ENCODE data around the gene CNNM1.

CNNM1 gene

DNA sequence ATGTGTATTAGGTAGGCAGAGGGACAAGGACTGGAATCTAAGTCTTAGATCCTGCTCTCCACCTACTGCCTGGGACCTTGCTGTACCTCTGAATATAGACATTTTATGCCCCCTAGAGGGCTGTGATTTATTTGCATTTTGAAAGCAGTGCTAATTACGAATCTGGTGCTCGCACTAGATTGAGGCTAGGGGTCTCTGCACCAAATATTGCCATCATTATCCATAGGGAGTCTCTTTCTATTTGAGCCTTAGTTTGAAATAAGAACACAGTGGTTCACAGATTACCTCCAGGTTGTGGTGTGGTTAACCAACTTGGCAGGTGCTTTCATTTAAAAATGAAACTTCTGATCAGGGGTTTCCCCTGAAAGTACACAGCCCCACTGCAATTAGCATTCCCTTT is 41.8 kb downstream of the CNNM1 start:
- in situ Hi-C loops (cut with MboI; ENCODE audit: low sequenced_read_pairs): no loop called here

GRCh38 chr10:99372546-99373271 is 43.6 kb downstream of the CNNM1 start:
- in situ Hi-C loops (cut with MboI; ENCODE audit: low sequenced_read_pairs): no loop called here

- in situ Hi-C loops (cut with MboI; ENCODE audit: low sequenced_read_pairs): no loop called here
Observed at GRCh38 chr10:99374526-99374925, 45.4 kb downstream of the CNNM1 start.

GRCh38 chr10:99374972-99375371 is 45.8 kb downstream of the CNNM1 start:
- in situ Hi-C loops (cut with MboI; ENCODE audit: low sequenced_read_pairs): no loop called here

DNA sequence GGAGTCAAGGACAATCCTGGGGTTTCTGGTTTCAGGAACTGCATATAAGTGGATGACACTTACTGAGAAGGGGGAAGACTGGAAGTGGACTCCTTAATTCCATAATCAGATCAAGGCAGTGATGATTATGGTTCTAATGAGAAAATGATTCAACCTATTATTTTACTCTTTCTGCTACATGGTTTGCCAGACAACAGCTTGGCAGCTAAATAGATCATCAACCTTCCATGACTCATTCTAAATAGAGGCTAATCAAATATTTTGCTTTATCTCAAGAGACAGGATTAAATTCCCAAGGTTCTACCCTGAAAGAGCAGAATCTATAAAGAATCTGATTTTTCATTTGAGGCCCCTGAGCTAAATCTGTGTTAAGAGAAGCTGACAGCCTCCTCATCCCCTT is 46.3 kb downstream of the CNNM1 start:
- in situ Hi-C loops (cut with MboI; ENCODE audit: low sequenced_read_pairs): no loop called here

- in situ Hi-C loops (cut with MboI; ENCODE audit: low sequenced_read_pairs): no loop called here
Observed at GRCh38 chr10:99382176-99382575, 53.0 kb downstream of the CNNM1 start.

- in situ Hi-C loops (cut with MboI; ENCODE audit: low sequenced_read_pairs): no loop called here
Observed at GRCh38 chr10:99387071-99387470, 57.9 kb downstream of the CNNM1 start.

GRCh38 chr10:99387541-99387940 is 58.4 kb downstream of the CNNM1 start:
- in situ Hi-C loops (cut with MboI; ENCODE audit: low sequenced_read_pairs): no loop called here

DNA sequence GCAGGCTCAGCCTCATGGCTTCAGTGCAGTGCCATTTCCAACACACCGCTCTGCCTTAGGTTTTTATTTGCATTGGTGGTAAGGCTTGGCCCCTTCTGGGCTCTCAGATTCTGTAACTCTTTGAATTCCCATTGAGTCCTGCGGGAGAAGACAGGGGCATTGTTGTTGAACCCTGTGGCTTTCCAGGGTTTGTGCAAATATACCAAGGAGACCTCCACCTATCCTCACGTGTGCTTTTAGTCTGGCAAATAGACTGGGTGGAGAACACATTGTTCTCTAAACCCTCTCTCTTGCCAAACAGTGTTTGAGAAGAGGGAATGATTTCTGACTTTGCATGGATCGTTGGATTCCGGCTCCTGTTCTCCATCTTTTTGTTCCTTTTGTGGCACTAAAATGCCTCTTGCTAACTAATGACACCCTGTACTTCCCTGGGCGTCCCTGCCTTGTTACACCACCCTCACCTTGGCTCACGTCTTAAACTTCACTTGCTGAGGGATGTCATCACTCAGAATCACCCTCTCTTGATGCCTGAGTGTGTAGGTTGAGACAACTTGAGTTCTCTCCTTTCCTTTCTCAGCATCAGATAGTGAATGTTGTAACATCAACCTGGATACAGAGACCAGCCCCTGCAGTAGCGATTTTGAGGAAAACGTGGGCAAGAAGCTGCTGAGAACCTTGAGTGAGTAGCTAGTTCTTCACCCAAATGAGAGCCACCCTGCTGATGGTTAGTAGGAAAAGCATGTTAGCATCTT is 60.7 kb downstream of the CNNM1 start:
- in situ Hi-C loops (cut with MboI; ENCODE audit: low sequenced_read_pairs): no loop called here

DNA sequence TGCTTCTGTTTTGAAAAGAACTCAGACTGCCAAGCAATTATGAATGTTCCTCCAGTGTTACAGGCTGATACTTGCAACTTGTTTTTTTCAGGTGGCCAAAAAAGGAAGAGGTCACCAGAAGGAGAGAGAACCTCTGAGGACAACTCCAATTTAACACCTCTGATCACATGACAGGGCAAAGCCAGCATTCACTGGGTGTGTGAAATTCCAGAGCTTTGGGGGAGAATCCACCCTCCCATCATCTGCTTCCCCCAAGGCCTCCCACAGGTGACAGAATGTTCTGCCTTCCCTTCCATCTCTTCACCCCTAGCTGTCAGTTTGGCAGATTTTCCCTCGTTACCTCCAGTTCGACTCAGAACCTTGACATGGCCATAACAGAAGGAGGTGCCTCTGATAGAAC is 62.2 kb downstream of the CNNM1 start:
- in situ Hi-C loops (cut with MboI; ENCODE audit: low sequenced_read_pairs): no loop called here

DNA sequence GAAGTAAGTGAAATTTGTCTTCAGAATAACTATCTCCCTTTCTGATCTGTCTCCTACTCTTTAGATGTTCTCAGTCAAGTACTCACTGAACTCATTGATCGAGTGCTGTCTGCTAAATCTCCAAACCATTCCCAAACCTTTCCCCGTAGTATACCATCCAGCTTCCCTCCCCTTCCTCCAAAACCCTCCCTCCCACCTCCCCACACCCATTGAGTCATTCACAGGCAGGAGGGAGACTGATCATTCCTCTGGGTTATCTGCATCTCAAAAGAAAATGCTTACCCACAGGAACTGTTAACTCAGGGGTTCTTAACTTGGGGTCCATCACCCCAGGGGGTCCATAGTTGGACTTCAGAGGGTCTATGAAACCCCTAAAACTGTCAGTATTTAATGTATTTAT is 63.9 kb downstream of the CNNM1 start:
- in situ Hi-C loops (cut with MboI; ENCODE audit: low sequenced_read_pairs): no loop called here

GRCh38 chr10:99393683-99394082 is 64.5 kb downstream of the CNNM1 start:
- in situ Hi-C loops (cut with MboI; ENCODE audit: low sequenced_read_pairs): no loop called here

DNA sequence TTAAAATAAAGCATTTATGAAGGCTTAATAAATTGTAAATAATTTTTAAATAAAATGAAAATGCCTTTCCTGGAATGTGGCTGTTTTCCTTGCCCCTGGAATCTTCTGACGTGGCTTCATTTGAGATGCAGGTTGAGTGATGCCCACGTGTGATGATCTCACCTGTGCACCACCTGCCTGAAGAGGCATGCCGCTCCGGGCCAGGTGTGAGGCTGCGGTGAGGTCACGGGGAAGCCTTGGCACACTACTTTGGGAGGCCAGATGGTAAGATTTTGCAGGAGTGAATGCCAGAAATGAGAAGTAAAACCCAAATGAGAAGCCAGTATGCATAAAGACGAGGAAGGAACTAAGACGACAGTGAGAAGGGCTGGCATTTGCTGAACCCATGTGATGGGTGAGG is 65.1 kb downstream of the CNNM1 start:
- in situ Hi-C loops (cut with MboI; ENCODE audit: low sequenced_read_pairs): no loop called here

DNA sequence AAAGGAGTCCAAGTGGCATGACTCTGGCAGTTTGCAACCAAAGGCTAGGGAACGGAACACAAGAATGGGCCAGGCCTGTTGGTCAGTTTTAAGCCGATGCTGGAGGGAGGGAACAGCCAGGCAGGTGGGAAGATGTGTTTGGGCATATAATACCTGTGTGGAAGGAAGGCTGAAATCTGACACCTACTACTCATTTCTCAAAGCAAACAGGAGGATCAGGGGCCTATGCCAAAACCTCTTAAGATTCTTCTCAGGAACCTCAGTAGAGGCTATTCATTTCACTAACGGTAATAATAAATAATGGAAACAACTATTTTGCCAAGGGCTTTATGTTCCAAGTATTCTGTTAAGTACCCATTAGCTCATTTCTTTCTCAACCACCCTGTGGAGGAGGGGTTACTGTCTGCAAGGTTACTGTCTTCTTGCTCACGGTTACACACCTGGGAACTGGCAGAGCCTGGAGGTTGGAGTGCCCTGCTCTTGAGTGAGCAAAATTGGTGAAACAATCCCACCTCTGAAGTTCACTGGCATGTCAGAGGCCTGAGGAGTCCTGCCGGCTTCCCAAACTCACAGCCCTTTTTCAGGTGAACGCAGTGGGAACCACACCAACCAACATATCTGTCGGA is 65.7 kb downstream of the CNNM1 start:
- in situ Hi-C loops (cut with MboI; ENCODE audit: low sequenced_read_pairs): no loop called here

- in situ Hi-C loops (cut with MboI; ENCODE audit: low sequenced_read_pairs): no loop called here
Observed at GRCh38 chr10:99395750-99396445, 66.7 kb downstream of the CNNM1 start.

DNA sequence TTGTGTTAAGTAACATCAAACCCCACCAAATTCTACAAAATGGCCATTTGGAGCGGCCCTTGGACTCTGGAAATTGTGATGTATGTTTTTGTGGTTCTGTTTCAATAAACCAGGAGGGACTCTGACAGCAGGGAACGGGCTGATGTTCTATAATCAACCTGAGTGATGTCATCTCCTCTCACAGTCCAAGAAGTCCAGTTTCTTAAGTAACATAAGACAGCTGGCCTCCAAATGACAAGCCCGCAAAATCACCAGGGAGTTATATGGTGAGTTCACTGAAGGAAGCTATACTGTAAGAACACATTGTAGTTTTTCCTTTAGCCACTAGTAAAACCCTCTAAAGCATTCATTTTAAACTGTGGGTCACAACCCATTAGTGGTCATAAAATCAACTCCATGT is 67.3 kb downstream of the CNNM1 start:
- in situ Hi-C loops (cut with MboI; ENCODE audit: low sequenced_read_pairs): no loop called here

DNA sequence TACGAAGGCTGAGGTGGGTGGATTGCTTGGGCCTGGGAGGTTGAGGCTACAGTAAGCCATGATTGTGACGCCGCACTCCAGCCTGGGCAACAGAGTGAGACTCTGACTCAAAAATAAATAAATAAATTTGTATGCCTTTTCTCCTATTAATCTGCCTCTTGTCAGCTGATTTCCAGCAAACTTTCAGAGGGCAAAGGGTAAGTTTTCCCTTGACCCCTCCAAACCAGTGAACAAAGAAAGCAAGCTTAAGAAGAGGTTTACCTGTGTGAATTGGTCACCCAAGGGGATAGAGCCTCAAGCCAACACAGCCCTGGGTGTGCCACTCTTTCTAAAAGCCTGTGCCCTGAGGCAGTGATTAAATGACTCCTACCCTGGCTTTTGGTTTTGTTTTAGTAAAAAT is 70.5 kb downstream of the CNNM1 start:
- in situ Hi-C loops (cut with MboI; ENCODE audit: low sequenced_read_pairs): no loop called here

DNA sequence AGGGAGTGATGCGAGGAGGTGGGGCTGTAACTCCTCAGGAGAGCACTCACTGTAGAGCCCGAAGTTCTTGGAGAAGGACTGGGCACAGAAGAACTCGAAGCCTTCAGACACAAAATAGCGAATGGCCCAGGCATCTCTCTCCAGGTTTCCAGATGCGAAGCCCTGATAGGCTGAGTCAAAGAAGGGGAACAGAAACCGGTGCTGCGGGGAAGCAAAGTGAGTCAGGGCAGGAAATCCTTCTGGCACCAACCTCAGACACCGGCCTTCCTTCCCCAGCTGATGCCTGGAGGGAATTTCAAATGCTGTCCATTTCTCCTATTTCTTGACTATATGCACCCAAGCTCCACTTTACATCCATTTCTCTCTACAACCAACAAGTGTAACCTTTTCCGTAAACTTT is 74.5 kb downstream of the CNNM1 start:
- in situ Hi-C loops (cut with MboI; ENCODE audit: low sequenced_read_pairs): no loop called here

- in situ Hi-C loops (cut with MboI; ENCODE audit: low sequenced_read_pairs): no loop called here
Observed at GRCh38 chr10:99406149-99406548, 77.0 kb downstream of the CNNM1 start.

DNA sequence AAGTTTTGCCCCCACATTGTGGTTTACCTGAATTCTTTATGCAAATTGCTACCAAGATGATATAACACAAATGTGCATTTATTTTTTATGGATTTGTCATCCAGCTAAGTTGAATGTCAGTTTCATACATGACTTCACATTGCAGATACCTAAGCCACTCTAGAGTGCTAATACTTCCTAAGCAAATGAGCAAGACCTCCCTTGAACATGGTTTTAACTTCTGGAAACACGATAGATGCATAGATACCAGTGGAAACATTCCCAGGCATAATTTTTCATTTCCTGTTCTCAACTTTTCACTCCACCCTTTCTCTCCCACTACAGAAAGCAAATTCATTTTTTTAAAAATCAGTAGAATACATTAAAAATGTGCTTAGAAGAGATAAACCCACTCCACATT is 81.0 kb downstream of the CNNM1 start:
- in situ Hi-C loops (cut with MboI; ENCODE audit: low sequenced_read_pairs): no loop called here

DNA sequence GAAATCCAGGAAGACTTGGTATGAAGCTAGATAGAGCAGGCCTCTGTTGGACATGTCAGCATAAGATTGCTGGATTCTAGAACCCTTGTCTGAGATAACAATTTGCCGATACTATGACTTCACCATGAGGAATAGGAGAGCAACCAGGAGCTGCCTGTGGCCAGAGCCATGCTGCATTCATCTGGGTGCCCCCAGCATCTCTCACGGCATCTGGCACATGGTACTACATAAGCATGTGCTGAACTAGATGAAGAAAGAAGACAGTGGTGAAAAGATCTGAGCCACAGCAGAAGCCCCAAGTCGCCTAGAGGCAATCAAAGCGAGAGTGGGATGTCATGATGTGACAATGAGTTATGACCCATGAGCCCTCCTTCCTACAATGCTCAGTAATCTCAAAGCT is 81.7 kb downstream of the CNNM1 start:
- in situ Hi-C loops (cut with MboI; ENCODE audit: low sequenced_read_pairs): no loop called here

GRCh38 chr10:99411546-99411945 is 82.4 kb downstream of the CNNM1 start:
- in situ Hi-C loops (cut with MboI; ENCODE audit: low sequenced_read_pairs): no loop called here
